ENCODE measurements around the gene EPAS1. TPM values are rescaled to one million over a fixed set of nuclear protein-coding genes. Genes with fewer than 3 reads are reported as not detected.

Gene EPAS1
- total and polyA plus RNA-seq, 2 of the 13 experiments (the other 11 are each of a cell fraction or from before 2014, with no cell fraction given), result 47.1 to 182 TPM

DNA sequence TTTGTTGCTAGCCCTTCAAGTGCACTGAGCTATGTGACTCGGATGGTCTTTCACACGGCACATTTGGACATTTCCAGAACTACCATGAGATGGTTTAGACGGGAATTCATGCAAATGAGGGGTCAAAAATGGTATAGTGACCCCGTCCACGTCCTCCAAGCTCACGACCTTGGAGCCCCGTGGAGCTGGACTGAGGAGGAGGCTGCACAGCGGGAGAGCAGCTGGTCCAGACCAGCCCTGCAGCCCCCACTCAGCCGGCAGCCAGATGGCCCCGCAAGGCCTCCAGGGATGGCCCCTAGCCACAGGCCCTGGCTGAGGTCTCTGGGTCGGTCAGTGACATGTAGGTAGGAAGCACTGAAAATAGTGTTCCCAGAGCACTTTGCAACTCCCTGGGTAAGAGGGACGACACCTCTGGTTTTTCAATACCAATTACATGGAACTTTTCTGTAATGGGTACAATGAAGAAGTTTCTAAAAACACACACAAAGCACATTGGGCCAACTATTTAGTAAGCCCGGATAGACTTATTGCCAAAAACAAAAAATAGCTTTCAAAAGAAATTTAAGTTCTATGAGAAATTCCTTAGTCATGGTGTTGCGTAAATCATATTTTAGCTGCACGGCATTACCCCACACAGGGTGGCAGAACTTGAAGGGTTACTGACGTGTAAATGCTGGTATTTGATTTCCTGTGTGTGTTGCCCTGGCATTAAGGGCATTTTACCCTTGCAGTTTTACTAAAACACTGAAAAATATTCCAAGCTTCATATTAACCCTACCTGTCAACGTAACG lies 88.8 kb downstream of the EPAS1 start (continued):
- TF ChIP-seq, protein P1, sequence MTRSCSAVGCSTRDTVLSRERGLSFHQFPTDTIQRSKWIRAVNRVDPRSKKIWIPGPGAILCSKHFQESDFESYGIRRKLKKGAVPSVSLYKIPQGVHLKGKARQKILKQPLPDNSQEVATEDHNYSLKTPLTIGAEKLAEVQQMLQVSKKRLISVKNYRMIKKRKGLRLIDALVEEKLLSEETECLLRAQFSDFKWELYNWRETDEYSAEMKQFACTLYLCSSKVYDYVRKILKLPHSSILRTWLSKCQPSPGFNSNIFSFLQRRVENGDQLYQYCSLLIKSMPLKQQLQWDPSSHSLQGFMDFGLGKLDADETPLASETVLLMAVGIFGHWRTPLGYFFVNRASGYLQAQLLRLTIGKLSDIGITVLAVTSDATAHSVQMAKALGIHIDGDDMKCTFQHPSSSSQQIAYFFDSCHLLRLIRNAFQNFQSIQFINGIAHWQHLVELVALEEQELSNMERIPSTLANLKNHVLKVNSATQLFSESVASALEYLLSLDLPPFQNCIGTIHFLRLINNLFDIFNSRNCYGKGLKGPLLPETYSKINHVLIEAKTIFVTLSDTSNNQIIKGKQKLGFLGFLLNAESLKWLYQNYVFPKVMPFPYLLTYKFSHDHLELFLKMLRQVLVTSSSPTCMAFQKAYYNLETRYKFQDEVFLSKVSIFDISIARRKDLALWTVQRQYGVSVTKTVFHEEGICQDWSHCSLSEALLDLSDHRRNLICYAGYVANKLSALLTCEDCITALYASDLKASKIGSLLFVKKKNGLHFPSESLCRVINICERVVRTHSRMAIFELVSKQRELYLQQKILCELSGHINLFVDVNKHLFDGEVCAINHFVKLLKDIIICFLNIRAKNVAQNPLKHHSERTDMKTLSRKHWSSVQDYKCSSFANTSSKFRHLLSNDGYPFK (CRISPR knock-in tag; IDR thresholded peaks at IDR 0.05; ENCODE audit: borderline replicate concordance), result no peak
- TF ChIP-seq, protein P2, sequence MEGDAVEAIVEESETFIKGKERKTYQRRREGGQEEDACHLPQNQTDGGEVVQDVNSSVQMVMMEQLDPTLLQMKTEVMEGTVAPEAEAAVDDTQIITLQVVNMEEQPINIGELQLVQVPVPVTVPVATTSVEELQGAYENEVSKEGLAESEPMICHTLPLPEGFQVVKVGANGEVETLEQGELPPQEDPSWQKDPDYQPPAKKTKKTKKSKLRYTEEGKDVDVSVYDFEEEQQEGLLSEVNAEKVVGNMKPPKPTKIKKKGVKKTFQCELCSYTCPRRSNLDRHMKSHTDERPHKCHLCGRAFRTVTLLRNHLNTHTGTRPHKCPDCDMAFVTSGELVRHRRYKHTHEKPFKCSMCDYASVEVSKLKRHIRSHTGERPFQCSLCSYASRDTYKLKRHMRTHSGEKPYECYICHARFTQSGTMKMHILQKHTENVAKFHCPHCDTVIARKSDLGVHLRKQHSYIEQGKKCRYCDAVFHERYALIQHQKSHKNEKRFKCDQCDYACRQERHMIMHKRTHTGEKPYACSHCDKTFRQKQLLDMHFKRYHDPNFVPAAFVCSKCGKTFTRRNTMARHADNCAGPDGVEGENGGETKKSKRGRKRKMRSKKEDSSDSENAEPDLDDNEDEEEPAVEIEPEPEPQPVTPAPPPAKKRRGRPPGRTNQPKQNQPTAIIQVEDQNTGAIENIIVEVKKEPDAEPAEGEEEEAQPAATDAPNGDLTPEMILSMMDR (CRISPR knock-in tag; IDR thresholded peaks at IDR 0.05), result peak; percentile 32
- TF ChIP-seq KDM1A (CRISPR knock-in tag; IDR thresholded peaks at IDR 0.05) (no peak), ZFP36 (IDR thresholded peaks at IDR 0.05; ENCODE audit: borderline replicate concordance, low read depth, low read length, partially characterized antibody) (no peak), SOX6 (IDR thresholded peaks at IDR 0.05) (no peak), SOX6 (CRISPR knock-in tag; IDR thresholded peaks at IDR 0.05) (no peak), IKZF1 (IDR thresholded peaks at IDR 0.05) (no peak), KDM5B (CRISPR knock-in tag; IDR thresholded peaks at IDR 0.05; ENCODE audit: borderline replicate concordance) (no peak), FOXM1 (CRISPR knock-in tag; IDR thresholded peaks at IDR 0.05) (no peak), SRSF4 (IDR thresholded peaks at IDR 0.05; ENCODE audit: low read depth, low read length, poor library complexity, severe bottlenecking) (no peak), ARNTL (CRISPR knock-in tag; IDR thresholded peaks at IDR 0.05) (no peak), GTF2F1 (IDR thresholded peaks at IDR 0.05; ENCODE audit: low read length) (no peak), ZNF510 (CRISPR knock-in tag; IDR thresholded peaks at IDR 0.05; ENCODE audit: low read depth) (no peak), ZKSCAN8 (CRISPR knock-in tag; IDR thresholded peaks at IDR 0.05; ENCODE audit: borderline replicate concordance) (no peak), GABPB1 (CRISPR knock-in tag; IDR thresholded peaks at IDR 0.05) (no peak), ZNF766 (CRISPR knock-in tag; IDR thresholded peaks at IDR 0.05; ENCODE audit: borderline replicate concordance) (no peak)
- TF ChIP-seq, protein P3, sequence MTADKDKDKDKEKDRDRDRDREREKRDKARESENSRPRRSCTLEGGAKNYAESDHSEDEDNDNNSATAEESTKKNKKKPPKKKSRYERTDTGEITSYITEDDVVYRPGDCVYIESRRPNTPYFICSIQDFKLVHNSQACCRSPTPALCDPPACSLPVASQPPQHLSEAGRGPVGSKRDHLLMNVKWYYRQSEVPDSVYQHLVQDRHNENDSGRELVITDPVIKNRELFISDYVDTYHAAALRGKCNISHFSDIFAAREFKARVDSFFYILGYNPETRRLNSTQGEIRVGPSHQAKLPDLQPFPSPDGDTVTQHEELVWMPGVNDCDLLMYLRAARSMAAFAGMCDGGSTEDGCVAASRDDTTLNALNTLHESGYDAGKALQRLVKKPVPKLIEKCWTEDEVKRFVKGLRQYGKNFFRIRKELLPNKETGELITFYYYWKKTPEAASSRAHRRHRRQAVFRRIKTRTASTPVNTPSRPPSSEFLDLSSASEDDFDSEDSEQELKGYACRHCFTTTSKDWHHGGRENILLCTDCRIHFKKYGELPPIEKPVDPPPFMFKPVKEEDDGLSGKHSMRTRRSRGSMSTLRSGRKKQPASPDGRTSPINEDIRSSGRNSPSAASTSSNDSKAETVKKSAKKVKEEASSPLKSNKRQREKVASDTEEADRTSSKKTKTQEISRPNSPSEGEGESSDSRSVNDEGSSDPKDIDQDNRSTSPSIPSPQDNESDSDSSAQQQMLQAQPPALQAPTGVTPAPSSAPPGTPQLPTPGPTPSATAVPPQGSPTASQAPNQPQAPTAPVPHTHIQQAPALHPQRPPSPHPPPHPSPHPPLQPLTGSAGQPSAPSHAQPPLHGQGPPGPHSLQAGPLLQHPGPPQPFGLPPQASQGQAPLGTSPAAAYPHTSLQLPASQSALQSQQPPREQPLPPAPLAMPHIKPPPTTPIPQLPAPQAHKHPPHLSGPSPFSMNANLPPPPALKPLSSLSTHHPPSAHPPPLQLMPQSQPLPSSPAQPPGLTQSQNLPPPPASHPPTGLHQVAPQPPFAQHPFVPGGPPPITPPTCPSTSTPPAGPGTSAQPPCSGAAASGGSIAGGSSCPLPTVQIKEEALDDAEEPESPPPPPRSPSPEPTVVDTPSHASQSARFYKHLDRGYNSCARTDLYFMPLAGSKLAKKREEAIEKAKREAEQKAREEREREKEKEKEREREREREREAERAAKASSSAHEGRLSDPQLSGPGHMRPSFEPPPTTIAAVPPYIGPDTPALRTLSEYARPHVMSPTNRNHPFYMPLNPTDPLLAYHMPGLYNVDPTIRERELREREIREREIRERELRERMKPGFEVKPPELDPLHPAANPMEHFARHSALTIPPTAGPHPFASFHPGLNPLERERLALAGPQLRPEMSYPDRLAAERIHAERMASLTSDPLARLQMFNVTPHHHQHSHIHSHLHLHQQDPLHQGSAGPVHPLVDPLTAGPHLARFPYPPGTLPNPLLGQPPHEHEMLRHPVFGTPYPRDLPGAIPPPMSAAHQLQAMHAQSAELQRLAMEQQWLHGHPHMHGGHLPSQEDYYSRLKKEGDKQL (CRISPR knock-in tag; IDR thresholded peaks at IDR 0.05; ENCODE audit: low read depth), result no peak
- TF ChIP-seq, protein P4, sequence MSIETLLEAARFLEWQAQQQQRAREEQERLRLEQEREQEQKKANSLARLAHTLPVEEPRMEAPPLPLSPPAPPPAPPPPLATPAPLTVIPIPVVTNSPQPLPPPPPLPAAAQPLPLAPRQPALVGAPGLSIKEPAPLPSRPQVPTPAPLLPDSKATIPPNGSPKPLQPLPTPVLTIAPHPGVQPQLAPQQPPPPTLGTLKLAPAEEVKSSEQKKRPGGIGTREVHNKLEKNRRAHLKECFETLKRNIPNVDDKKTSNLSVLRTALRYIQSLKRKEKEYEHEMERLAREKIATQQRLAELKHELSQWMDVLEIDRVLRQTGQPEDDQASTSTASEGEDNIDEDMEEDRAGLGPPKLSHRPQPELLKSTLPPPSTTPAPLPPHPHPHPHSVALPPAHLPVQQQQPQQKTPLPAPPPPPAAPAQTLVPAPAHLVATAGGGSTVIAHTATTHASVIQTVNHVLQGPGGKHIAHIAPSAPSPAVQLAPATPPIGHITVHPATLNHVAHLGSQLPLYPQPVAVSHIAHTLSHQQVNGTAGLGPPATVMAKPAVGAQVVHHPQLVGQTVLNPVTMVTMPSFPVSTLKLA (IDR thresholded peaks at IDR 0.05), result no peak
